Karpas-422 (cell line): Measurements from ENCODE around the gene CROCC. TPM values are rescaled to one million over a fixed set of nuclear protein-coding genes. Genes with fewer than 3 reads are reported as not detected.

ENCODE experiments used
- small RNA-seq: library from RNA; depleted of rRNA; stranded (forward); fragments of <200 nt; gene quantifications from one replicate; pipeline ENCODE3, GENCODE V24; 2014
- total RNA-seq: library from RNA; depleted of rRNA; stranded (reverse); fragments of >200 nt; shearing (Covaris generic); gene quantifications from 2 replicates; pipeline ENCODE4 v1.2.3, GENCODE V29; 2014; ENCODE audit warnings: low replicate concordance; rRNA removed

Gene CROCC
- total RNA-seq, 1 experiment from 2014 or later, result 12.1 TPM

Small RNAs within 50 kb of the gene (small RNA-seq; reads per million reads assigned to genes)
- gene RNU1-2 (not detected), gene RNU1-5P (not detected)

Other genes starting within 250 kb of the CROCC start
- under 0.01 TPM in 2 replicates for gene RNU1-4, start 181.4 kb upstream of the CROCC start, total RNA-seq
- gene RNU1-2, start 26.0 kb upstream of the CROCC start, total RNA-seq, result under 0.01 TPM in 2 replicates
- gene MFAP2, start 58.7 kb downstream of the CROCC start, total RNA-seq, result not detected in 2 replicates
- 13.6 and 24.1 TPM in 2 replicates for gene ATP13A2, start 90.0 kb downstream of the CROCC start, total RNA-seq
- gene SDHB, start 132.1 kb downstream of the CROCC start, total RNA-seq, result 157 and 172 TPM in 2 replicates
- not detected in 2 replicates for gene PADI2, start 197.5 kb downstream of the CROCC start, total RNA-seq